ENCODE data around the gene TRPM3. TPM values are rescaled to one million over a fixed set of nuclear protein-coding genes. Genes with fewer than 3 reads are reported as not detected.

Gene TRPM3
- total RNA-seq, 6 donors from 2014 or later, result 0.10 to 1.0 (median 0.17) TPM; not detected in 1

DNA sequence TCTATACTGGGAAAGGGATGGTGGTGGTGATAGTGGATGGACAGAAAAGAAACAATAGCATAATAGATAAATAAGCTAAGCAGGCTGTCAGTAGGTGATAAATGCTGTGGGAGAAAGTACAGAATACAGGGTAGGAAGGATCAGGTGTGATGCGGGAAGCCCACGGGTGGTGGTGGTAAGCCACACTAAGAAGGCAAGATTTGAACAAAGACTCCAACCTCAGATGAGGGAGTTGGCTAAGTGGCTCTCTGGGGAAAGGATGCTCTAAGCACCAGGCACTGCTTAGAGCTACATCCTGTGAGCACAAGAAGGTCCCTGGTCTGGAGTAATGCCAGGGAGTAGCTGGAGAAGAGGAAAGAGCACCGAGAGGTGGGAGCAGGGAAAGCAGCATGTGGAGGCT lies 555.4 kb downstream of the TRPM3 start:
- Histone ChIP-seq H3K27me3 (no peaks in the 10 kb centered on the region), H3K36me3 (no peaks in the 10 kb centered on the region), H3K4me3 (no peak overlapping the region), H3K4me1 (peaks cover 4 to 14% (median 10%) of the 10 kb centered on the region in 4 donors), H3K27ac (no peak overlapping the region), H3K9me3 (no peaks in the 10 kb centered on the region)
- DNase-seq (no peak), ATAC-seq (ENCODE audit: low FRiP score in 2 of 2) (no peak)
- no peak for TF ChIP-seq POLR2AphosphoS5 (IDR thresholded peaks at IDR 0.05)
- no peak for TF ChIP-seq POLR2A (IDR thresholded peaks at IDR 0.05)
- TF ChIP-seq EP300 (IDR thresholded peaks at IDR 0.05), result no peak
- TF ChIP-seq, protein P1, sequence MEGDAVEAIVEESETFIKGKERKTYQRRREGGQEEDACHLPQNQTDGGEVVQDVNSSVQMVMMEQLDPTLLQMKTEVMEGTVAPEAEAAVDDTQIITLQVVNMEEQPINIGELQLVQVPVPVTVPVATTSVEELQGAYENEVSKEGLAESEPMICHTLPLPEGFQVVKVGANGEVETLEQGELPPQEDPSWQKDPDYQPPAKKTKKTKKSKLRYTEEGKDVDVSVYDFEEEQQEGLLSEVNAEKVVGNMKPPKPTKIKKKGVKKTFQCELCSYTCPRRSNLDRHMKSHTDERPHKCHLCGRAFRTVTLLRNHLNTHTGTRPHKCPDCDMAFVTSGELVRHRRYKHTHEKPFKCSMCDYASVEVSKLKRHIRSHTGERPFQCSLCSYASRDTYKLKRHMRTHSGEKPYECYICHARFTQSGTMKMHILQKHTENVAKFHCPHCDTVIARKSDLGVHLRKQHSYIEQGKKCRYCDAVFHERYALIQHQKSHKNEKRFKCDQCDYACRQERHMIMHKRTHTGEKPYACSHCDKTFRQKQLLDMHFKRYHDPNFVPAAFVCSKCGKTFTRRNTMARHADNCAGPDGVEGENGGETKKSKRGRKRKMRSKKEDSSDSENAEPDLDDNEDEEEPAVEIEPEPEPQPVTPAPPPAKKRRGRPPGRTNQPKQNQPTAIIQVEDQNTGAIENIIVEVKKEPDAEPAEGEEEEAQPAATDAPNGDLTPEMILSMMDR (IDR thresholded peaks at IDR 0.05), result no peak
- 83 to 86% methylated on average over 3 of the region's 3 CpGs for WGBS, 2 donors

DNA sequence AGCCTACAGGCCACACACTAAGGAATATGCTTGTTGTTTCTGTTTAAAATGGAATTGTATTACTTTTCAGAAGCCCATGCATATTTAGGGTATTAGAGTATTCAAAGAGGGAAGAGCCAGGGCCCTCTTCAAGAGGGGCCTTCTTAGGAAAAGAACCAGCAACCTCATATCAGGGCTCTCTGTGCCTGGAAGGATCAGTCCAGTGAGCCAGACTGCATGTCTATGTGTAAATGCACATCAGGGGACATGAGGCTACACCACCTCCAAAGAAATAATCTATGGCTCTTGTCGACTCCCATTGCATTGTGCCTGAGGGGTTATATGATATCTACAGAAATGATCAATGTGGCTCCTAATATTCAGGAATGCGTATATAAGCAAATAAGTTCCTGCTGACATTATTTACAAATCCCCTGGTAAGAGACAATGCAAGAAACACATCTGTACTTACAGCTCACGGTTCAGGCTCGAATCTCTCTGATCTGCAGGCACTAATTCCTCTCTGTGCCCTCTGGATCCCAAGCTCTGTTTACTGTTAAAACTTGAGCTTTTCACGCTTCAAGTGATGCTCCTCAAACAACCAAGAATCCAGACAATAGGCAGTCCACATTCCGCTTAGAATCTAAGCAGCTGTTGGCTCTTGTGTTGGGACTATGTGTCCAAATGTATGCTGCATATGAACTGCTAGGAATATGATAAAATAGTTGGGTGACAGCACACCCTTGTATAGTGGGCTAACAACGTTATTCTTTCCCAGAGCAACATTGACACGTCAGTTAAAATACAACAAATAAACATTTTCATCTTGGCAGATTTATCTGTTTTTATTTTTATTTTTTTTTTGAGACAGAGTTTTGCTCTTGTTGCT lies 556.7 kb downstream of the TRPM3 start:
- DNase-seq, result no peak
- Histone ChIP-seq H3K27me3 (no peaks in the 10 kb centered on the region), H3K4me3 (no peak overlapping the region), H3K4me1 (peaks cover 4 to 14% (median 10%) of the 10 kb centered on the region in 4 donors), H3K9me3 (no peaks in the 10 kb centered on the region), H3K27ac (peak overlapping the region; percentile 59 to 68 (median 67)), H3K36me3 (no peaks in the 10 kb centered on the region)
- 79 to 80% methylated on average over 8 of the region's 8 CpGs for WGBS, 2 donors
- no peak for TF ChIP-seq POLR2AphosphoS5 (IDR thresholded peaks at IDR 0.05)
- TF ChIP-seq POLR2A (IDR thresholded peaks at IDR 0.05), result no peak
- TF ChIP-seq EP300 (IDR thresholded peaks at IDR 0.05), result no peak
- TF ChIP-seq, protein P1 (IDR thresholded peaks at IDR 0.05), result no peak
- no peak for ATAC-seq (ENCODE audit: low FRiP score in 2 of 2)

DNA sequence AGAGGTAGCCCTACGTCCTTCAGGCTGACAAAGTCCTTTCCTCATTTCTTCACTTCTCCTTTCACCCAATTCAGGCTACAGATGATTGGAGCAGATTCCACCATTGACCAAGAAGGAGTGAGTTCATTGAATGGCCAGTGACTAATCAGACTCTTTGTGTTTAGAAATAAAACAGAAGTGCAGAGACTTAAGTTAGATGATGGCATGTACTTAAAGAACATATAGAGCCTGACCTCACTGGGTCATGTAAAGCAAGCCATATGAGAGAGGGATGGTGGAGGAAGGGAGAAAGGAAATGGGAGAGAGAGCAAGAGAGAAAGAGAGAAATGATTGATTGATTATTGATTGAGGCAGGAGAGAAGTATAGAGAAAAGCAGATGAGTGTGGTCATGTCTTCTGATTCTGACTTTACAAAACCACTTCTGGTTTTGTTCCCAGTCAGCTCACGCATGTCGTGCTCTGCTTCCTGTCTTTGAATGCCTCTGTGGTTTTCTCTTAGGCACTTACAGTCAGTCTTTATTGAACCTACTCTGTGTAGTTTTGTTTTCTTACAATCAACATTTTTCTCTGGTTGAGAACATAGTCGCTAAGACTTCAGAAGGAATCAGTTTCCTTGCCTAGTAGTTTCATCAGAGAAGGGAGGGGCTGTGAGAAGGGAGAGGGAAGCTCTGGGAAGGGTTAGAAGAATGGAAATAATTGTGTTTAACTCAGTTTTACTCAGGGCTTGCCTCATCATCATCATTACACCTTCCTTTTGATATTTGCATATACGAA lies 557.8 kb downstream of the TRPM3 start:
- peak overlapping the region; percentile 59 to 68 (median 67) for H3K27ac ChIP-seq
- no peaks in the 10 kb centered on the region for H3K27me3 ChIP-seq

DNA sequence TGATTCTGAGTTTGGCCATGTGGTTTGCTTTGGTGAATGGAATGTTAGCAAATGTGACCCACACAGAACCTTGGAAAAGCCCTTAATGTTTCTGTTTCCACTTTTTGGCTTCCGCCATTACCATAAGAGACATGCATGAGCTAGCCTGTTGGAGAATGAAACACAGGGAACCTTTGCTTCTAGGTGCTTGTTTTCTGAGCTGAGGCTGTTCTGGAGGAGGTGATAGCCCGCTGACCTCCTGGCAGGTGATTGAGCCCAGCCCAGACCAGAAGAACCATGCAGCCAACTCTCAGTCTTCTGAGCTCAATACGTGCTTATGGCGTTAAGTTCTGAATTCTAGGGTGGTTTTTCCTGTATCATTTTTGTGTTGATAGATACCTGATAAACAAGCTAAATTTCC lies 558.4 kb downstream of the TRPM3 start:
- no peak for ATAC-seq (ENCODE audit: low FRiP score in 2 of 2)
- Histone ChIP-seq H3K36me3 (no peaks in the 10 kb centered on the region), H3K4me1 (peaks cover 4 to 14% (median 10%) of the 10 kb centered on the region in 4 donors), H3K4me3 (no peak overlapping the region), H3K27ac (peak overlapping the region; percentile 59 to 68 (median 67)), H3K9me3 (no peaks in the 10 kb centered on the region), H3K27me3 (no peaks in the 10 kb centered on the region)
- 80 to 90% methylated on average over 4 of the region's 4 CpGs for WGBS, 2 donors
- TF ChIP-seq, protein P1 (IDR thresholded peaks at IDR 0.05), result no peak
- TF ChIP-seq POLR2A (IDR thresholded peaks at IDR 0.05) (no peak), POLR2AphosphoS5 (IDR thresholded peaks at IDR 0.05) (no peak), EP300 (IDR thresholded peaks at IDR 0.05) (no peak)
- no peak for DNase-seq

More for the DNA sequence above, 557.8 kb downstream of the TRPM3 start:
- Histone ChIP-seq H3K36me3 (no peaks in the 10 kb centered on the region), H3K9me3 (no peaks in the 10 kb centered on the region), H3K4me1 (peaks cover 4 to 14% (median 10%) of the 10 kb centered on the region in 4 donors), H3K4me3 (no peak overlapping the region)
- DNase-seq (peak in 1 of 2 donors; percentile 40), ATAC-seq (ENCODE audit: low FRiP score in 2 of 2) (peak; percentile 59 to 82)
- WGBS, 2 donors, result 37 to 49% methylated on average over 5 of the region's 5 CpGs
- TF ChIP-seq POLR2A (IDR thresholded peaks at IDR 0.05) (peak in 1 of 4 donors; percentile 47), POLR2AphosphoS5 (IDR thresholded peaks at IDR 0.05) (peak in 1 of 2 donors; percentile 16), EP300 (IDR thresholded peaks at IDR 0.05) (peak in 1 of 4 donors; percentile 62)
- TF ChIP-seq, protein P1 (IDR thresholded peaks at IDR 0.05), result no peak
